Endothelial cell of umbilical vein (primary cell): ENCODE data around the gene C2orf42.

Experiments
- EZH2 ChIP-seq: IDR thresholded peaks from 2 replicates; pipeline ENCODE4 v1.6.1; 2012; ENCODE audit warnings: borderline replicate concordance, low read depth, mild to moderate bottlenecking, moderate library complexity, low read length, inconsistent platforms; ENCODE audit not compliant: severe bottlenecking
- TF ChIP-seq, protein P1 (sequence below), 2 donors: IDR thresholded peaks; 1 replicate in 1 of 2; 2 replicates in 1 of 2; pipeline ENCODE4 v1.5.1; 2011; ENCODE audit warnings: low read length in 2 of 2, mild to moderate bottlenecking in 2 of 2, moderate library complexity in 2 of 2, control low read depth in 1 of 2, inconsistent platforms in 1 of 2, low read depth in 1 of 2; ENCODE audit not compliant: insufficient read depth in 1 of 2; ENCODE audit errors: extremely low read depth in 1 of 2

DNA sequence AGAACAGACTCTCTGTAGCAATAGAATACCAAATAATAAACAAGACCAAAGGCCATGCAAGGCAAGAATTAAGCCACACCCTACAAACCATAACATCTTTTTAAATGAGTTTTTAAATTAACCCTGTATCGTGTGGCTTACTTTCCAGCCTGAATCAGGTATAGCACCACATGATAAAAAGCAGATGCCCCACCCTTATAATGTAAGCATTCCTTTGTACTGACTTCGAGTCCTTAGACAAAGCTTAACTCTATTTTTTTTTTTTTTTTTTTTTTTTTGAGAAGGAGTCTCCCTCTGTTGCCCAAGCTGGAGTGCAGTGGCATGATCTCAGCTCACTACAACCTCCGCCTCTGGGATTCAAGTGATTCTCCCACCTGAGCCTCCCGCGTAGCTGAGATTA lies 1.7 kb upstream of the C2orf42 start:
- TF ChIP-seq, protein P1, sequence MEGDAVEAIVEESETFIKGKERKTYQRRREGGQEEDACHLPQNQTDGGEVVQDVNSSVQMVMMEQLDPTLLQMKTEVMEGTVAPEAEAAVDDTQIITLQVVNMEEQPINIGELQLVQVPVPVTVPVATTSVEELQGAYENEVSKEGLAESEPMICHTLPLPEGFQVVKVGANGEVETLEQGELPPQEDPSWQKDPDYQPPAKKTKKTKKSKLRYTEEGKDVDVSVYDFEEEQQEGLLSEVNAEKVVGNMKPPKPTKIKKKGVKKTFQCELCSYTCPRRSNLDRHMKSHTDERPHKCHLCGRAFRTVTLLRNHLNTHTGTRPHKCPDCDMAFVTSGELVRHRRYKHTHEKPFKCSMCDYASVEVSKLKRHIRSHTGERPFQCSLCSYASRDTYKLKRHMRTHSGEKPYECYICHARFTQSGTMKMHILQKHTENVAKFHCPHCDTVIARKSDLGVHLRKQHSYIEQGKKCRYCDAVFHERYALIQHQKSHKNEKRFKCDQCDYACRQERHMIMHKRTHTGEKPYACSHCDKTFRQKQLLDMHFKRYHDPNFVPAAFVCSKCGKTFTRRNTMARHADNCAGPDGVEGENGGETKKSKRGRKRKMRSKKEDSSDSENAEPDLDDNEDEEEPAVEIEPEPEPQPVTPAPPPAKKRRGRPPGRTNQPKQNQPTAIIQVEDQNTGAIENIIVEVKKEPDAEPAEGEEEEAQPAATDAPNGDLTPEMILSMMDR (IDR thresholded peaks at IDR 0.05; ENCODE audit: extremely low read depth in 1 of 2, insufficient read depth in 1 of 2, low read depth in 1 of 2, low read length in 2 of 2), result no peak
- no peak for TF ChIP-seq EZH2
